Thyroid gland (tissue), 4 donors: ENCODE results near the gene CLSTN1. TPM values are rescaled to one million over a fixed set of nuclear protein-coding genes. Genes with fewer than 3 reads are reported as not detected.

ENCODE experiments used
- DNase-seq, 2 donors: peaks; one replicate each; pipeline ENCODE4 v3.0.0-alpha.2; 2019
- H3K27ac ChIP-seq, 3 donors: fragments of 200-600 bp; sonication (generic); 1 replicate in 2 of 3; 2 replicates in 1 of 3; pipeline ENCODE4 v1.5.1; 2016 to 2019; ENCODE audit warnings: mild to moderate bottlenecking in 1 of 3, moderate library complexity in 1 of 3
- H3K27me3 ChIP-seq: fragments of 200-600 bp; sonication (generic); one replicate; pipeline ENCODE4 v1.5.1; 2019
- H3K36me3 ChIP-seq, 2 donors: fragments of 200-600 bp; sonication (generic); one replicate each; pipeline ENCODE4 v1.5.1; 2016 to 2019
- H3K4me1 ChIP-seq, 2 donors: fragments of 200-600 bp; sonication (generic); one replicate each; pipeline ENCODE4 v1.5.1; 2017 to 2019
- H3K4me3 ChIP-seq, 3 donors: fragments of 200-600 bp; sonication (generic); replicated peaks in 1 of 3; 1 replicate in 2 of 3; 2 replicates in 1 of 3; pipeline ENCODE4 v1.5.1; 2016; ENCODE audit warnings: mild to moderate bottlenecking in 1 of 3
- H3K9me3 ChIP-seq: fragments of 200-600 bp; sonication (generic); one replicate; pipeline ENCODE4 v1.5.1; 2017
- CTCF ChIP-seq, 6 experiments: fragments of 200-600 bp in 3 of 6; fragments of 450-650 bp in 3 of 6; sonication (generic) in 3 of 6; IDR thresholded peaks; one replicate each; pipeline ENCODE4 v1.5.1; 2016 to 2019; ENCODE audit warnings: antibody characterized with exemption in 6 of 6, mild to moderate bottlenecking in 2 of 6, inconsistent platforms in 1 of 6, moderate library complexity in 1 of 6
- POLR2A ChIP-seq, 2 donors: fragments of 450-650 bp; IDR thresholded peaks; one replicate each; pipeline ENCODE4 v1.6.1; 2017; ENCODE audit warnings: antibody characterized with exemption in 2 of 2, mild to moderate bottlenecking in 2 of 2, moderate library complexity in 1 of 2
- WGBS, 2 donors: methylation state at CpG; one replicate each; pipeline ENCODE4 v1.1.5; 2017; 5-methylcytosine and 5-hydroxymethylcytosine counted together
- intact Hi-C: fragments of 100-400 bp; cut with DNase I; formaldehyde crosslinking; loops from one replicate; pipeline ENCODE4 v1.15.1; 2023
- total RNA-seq, 4 donors: library from RNA; depleted of rRNA; stranded (reverse); fragments of >200 nt; gene quantifications; one replicate each; pipeline ENCODE4 v1.2.3, GENCODE V29; 2016

Gene CLSTN1
- total RNA-seq, 4 donors from 2014 or later = 59.5 to 85.0 (median 81.5) TPM

DNA sequence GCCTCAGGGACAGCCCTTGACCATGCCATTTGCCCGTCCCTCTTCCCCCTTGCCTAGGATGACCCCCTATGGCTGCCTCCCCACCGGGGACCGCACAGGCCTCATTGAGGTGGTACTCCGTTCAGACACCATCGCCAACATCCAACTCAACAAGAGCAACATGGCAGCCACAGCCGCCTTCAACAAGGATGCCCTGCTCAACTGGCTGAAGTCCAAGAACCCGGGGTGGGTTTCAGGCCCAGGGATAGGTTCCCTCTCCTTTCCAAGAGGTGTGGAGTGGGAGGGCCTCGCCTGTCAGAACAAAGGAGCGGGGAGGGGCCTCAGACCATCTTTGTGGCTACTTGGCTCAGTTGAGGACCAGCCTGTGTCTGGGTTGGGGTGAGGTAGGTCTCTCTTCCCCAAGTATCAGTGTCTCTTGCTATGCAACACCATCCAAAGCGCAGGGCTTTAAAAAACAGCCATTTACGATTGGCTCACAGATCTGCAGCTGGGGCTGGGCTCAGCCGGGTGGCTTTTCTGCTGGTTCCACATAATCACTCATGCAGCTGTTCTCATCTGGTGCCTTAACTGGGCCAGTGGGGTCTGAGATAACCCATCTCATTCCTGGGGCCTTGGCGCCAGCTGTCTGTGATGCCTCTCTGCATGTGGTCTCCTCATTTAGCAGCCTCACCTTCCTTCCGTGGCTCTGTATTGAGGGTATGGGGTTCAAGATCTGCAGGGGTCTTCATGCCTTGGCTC is 100.5 kb downstream of the CLSTN1 start:
- H3K36me3 ChIP-seq = peaks cover 18 to 21% of the 10 kb centered on the region in 2 donors
- WGBS, 2 donors = 95 to 98% methylated on average over 9 to 14 of the region's 14 CpGs
- TF ChIP-seq CTCF (IDR thresholded peaks at IDR 0.05) (no peak), POLR2A (IDR thresholded peaks at IDR 0.05) (no peak)

GRCh38 chr1:9722378-9722749 is 101.4 kb downstream of the CLSTN1 start:
- 96 to 97% methylated on average over 8 to 10 of the region's 10 CpGs for WGBS, 2 donors
- intact Hi-C loops = no loop called here
- TF ChIP-seq CTCF (IDR thresholded peaks at IDR 0.05) (no peak), POLR2A (IDR thresholded peaks at IDR 0.05) (no peak)
- Histone ChIP-seq H3K9me3 (no peaks in the 10 kb centered on the region), H3K4me3 (no peak overlapping the region), H3K36me3 (peaks cover 12 to 14% of the 10 kb centered on the region in 2 donors), H3K27ac (no peak overlapping the region), H3K27me3 (no peaks in the 10 kb centered on the region), H3K4me1 (no peaks in the 10 kb centered on the region)
- no peak for DNase-seq

More for the DNA sequence above, 100.5 kb downstream of the CLSTN1 start:
- no peak overlapping the region for H3K27ac ChIP-seq
- H3K27me3 ChIP-seq = no peaks in the 10 kb centered on the region
- DNase-seq = no peak
- intact Hi-C loops = no loop called here
- no peak overlapping the region for H3K4me3 ChIP-seq
- no peaks in the 10 kb centered on the region for H3K4me1 ChIP-seq
- no peaks in the 10 kb centered on the region for H3K9me3 ChIP-seq

GRCh38 chr1:9721606-9722377 is 102.0 kb downstream of the CLSTN1 start:
- DNase-seq = peak in 1 of 2 donors; percentile 18
- no peak overlapping the region for H3K27ac ChIP-seq
- WGBS, 2 donors = 88% methylated on average over 11 of the region's 29 CpGs
- intact Hi-C loops = no loop called here
- TF ChIP-seq POLR2A (IDR thresholded peaks at IDR 0.05) (no peak), CTCF (IDR thresholded peaks at IDR 0.05) (peak; percentile 12 to 57 (median 42))
- peaks cover 8 to 14% of the 10 kb centered on the region in 2 donors for H3K36me3 ChIP-seq
- H3K9me3 ChIP-seq = no peaks in the 10 kb centered on the region
- H3K4me3 ChIP-seq = no peak overlapping the region
- no peaks in the 10 kb centered on the region for H3K4me1 ChIP-seq
- H3K27me3 ChIP-seq = no peaks in the 10 kb centered on the region

GRCh38 chr1:9720785-9721605 is 102.8 kb downstream of the CLSTN1 start:
- H3K27me3 ChIP-seq = no peaks in the 10 kb centered on the region
- intact Hi-C loops = no loop called here
- 94 to 95% methylated on average over 20 to 21 of the region's 34 CpGs for WGBS, 2 donors

More at GRCh38 chr1:9720785-9721605, 102.8 kb downstream of the CLSTN1 start:
- Histone ChIP-seq H3K36me3 (peaks cover 8 to 22% of the 10 kb centered on the region in 2 donors), H3K4me1 (no peaks in the 10 kb centered on the region), H3K9me3 (no peaks in the 10 kb centered on the region), H3K27ac (no peak overlapping the region), H3K4me3 (no peak overlapping the region)
- no peak for DNase-seq
- TF ChIP-seq CTCF (IDR thresholded peaks at IDR 0.05) = no peak
- no peak for TF ChIP-seq POLR2A (IDR thresholded peaks at IDR 0.05)
